OCI-LY7 (cell line): ENCODE data around the gene TELO2. TPM values are rescaled to one million over a fixed set of nuclear protein-coding genes. Genes with fewer than 3 reads are reported as not detected.

Experiments
- BruUV-seq: library from RNA; stranded (reverse); fragments of 400-500 nt; replicated peaks from 2 replicates; lab custom pipeline; 2021; lab: Mats Ljungman, UMichigan
- CTCF ChIA-PET: fragments of 300-600 bp; sonication (Branson Sonifier 250); formaldehyde crosslinking; loops from one replicate; lab custom pipeline; 2022; ENCODE audit warnings: antibody characterized with exemption; ENCODE audit not compliant: unreplicated experiment; lab: Charles Lee
- POLR2A ChIA-PET: fragments of 300-600 bp; sonication (Branson Sonifier 250); formaldehyde crosslinking; loops from one replicate; lab custom pipeline; 2022; ENCODE audit warnings: antibody characterized with exemption; lab: Charles Lee
- DNase-seq: peaks from one replicate; pipeline ENCODE4 v3.0.0-alpha.2; 2015; ENCODE audit warnings: low spot score
- H2AFZ ChIP-seq: fragments of 200-600 bp; sonication (generic), shearing (Covaris generic); 2 replicates; pipeline ENCODE4 v1.6.1; 2014; ENCODE audit warnings: mild to moderate bottlenecking, antibody characterized with exemption, low read length, moderate library complexity
- H3K27ac ChIP-seq: fragments of 200-600 bp; sonication (generic); 2 replicates; pipeline ENCODE4 v1.5.1; 2014; ENCODE audit warnings: mixed run types, low read depth, mild to moderate bottlenecking, moderate library complexity, low read length, inconsistent platforms; ENCODE audit not compliant: poor library complexity, severe bottlenecking
- H3K36me3 ChIP-seq: fragments of 200-600 bp; sonication (generic); 2 replicates; pipeline ENCODE4 v1.6.1; 2014; ENCODE audit warnings: mild to moderate bottlenecking, antibody characterized with exemption, low read length, moderate library complexity, mixed read lengths; ENCODE audit not compliant: insufficient read depth
- H3K4me1 ChIP-seq: fragments of 200-600 bp; sonication (generic); 2 replicates; pipeline ENCODE4 v1.5.1; 2014; ENCODE audit warnings: mild to moderate bottlenecking, low read length; ENCODE audit not compliant: insufficient read depth, poor library complexity, severe bottlenecking
- H3K4me2 ChIP-seq: fragments of 200-600 bp; sonication (generic); 2 replicates; pipeline ENCODE4 v1.6.1; 2014; ENCODE audit warnings: mild to moderate bottlenecking, low read length
- H3K4me3 ChIP-seq: fragments of 200-600 bp; sonication (generic); 2 replicates; pipeline ENCODE4 v1.5.1; 2014; ENCODE audit warnings: mild to moderate bottlenecking, low read depth, low read length; ENCODE audit not compliant: poor library complexity, severe bottlenecking
- H3K79me2 ChIP-seq: fragments of 200-600 bp; sonication (generic); 2 replicates; pipeline ENCODE4 v1.6.1; 2016; ENCODE audit warnings: low read depth, mild to moderate bottlenecking, low read length, moderate library complexity, mixed read lengths; ENCODE audit not compliant: insufficient read depth
- H3K9me2 ChIP-seq: fragments of 200-600 bp; sonication (generic); 2 replicates; pipeline ENCODE4 v1.6.1; 2016; ENCODE audit warnings: mild to moderate bottlenecking, low read length, mixed read lengths; ENCODE audit not compliant: insufficient read depth
- H3K9me3 ChIP-seq: fragments of 200-600 bp; sonication (generic); 2 replicates; pipeline ENCODE4 v1.6.1; 2014; ENCODE audit warnings: mild to moderate bottlenecking, mixed run types, low read length, mixed read lengths
- H4K20me1 ChIP-seq: fragments of 200-600 bp; sonication (generic); 2 replicates; pipeline ENCODE4 v1.6.1; 2014; ENCODE audit warnings: mild to moderate bottlenecking, antibody characterized with exemption, low read length, moderate library complexity, mixed read lengths; ENCODE audit not compliant: insufficient read depth
- EZH2phosphoT487 ChIP-seq: fragments of 200-600 bp; sonication (generic); IDR thresholded peaks from 2 replicates; pipeline ENCODE4 v1.6.1; 2018; ENCODE audit warnings: low read depth, borderline replicate concordance, mild to moderate bottlenecking, mixed run types, antibody characterized with exemption, low read length, moderate library complexity, mixed read lengths
- intact Hi-C: fragments of 100-400 bp; cut with micrococcal nuclease; formaldehyde crosslinking; loops from one replicate; pipeline ENCODE4 v1.10.0; 2022; ENCODE audit not compliant: unreplicated experiment
- total RNA-seq, 2 experiments: library from RNA; depleted of rRNA in 1 of 2; stranded (reverse); fragments of >200 nt in 1 of 2; shearing (Covaris generic) in 1 of 2; gene quantifications; 2 replicates each; pipeline ENCODE4 v1.2.3, GENCODE V29; 2014 to 2022
- TF ChIP-seq, protein P1 (sequence below): fragments of 200-600 bp; sonication (generic); conservative IDR thresholded peaks from 2 replicates; pipeline ENCODE4 v1.5.1; 2014; ENCODE audit warnings: mild to moderate bottlenecking, antibody characterized with exemption, low read length, moderate library complexity, mixed read lengths

The TELO2 gene
- total RNA-seq, 2 experiments from 2014 or later = 58.2 to 70.1 TPM

DNA sequence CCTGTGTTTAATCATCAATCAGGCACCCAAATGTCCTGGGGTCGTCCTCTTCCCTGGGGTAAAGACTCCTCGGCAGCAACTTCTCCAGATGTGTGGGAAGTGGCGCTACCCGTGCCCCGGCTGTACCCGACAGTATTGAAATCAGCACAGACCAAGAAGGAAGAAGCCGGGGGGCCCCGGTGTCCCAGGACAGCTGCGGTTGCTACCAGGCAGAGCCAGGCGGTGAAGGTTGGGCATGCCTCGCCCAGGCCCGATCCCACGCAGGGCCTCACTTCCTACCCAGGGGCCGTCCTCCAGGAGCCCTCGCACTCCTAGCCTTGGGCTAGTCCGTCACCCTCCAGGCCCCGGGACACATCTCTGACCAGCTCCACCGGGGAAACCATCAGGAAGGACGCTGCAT is 39.8 kb upstream of the TELO2 start:
- Histone ChIP-seq H3K79me2 (no peaks in the 10 kb centered on the region), H3K9me3 (no peaks in the 10 kb centered on the region), H4K20me1 (no peaks in the 10 kb centered on the region), H3K4me3 (no peak overlapping the region), H3K4me1 (no peaks in the 10 kb centered on the region), H2AFZ (no peak overlapping the region), H3K4me2 (no peak overlapping the region), H3K27ac (no peak overlapping the region), H3K36me3 (no peaks in the 10 kb centered on the region), H3K9me2 (no peaks in the 10 kb centered on the region)
- POLR2A ChIA-PET = no interaction called here
- BruUV-seq = no TSS peak
- no peak for TF ChIP-seq EZH2phosphoT487
- TF ChIP-seq, protein P1, sequence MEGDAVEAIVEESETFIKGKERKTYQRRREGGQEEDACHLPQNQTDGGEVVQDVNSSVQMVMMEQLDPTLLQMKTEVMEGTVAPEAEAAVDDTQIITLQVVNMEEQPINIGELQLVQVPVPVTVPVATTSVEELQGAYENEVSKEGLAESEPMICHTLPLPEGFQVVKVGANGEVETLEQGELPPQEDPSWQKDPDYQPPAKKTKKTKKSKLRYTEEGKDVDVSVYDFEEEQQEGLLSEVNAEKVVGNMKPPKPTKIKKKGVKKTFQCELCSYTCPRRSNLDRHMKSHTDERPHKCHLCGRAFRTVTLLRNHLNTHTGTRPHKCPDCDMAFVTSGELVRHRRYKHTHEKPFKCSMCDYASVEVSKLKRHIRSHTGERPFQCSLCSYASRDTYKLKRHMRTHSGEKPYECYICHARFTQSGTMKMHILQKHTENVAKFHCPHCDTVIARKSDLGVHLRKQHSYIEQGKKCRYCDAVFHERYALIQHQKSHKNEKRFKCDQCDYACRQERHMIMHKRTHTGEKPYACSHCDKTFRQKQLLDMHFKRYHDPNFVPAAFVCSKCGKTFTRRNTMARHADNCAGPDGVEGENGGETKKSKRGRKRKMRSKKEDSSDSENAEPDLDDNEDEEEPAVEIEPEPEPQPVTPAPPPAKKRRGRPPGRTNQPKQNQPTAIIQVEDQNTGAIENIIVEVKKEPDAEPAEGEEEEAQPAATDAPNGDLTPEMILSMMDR = no peak
- no peak for DNase-seq
- CTCF ChIA-PET = no interaction called here
- intact Hi-C loops = no loop called here

DNA sequence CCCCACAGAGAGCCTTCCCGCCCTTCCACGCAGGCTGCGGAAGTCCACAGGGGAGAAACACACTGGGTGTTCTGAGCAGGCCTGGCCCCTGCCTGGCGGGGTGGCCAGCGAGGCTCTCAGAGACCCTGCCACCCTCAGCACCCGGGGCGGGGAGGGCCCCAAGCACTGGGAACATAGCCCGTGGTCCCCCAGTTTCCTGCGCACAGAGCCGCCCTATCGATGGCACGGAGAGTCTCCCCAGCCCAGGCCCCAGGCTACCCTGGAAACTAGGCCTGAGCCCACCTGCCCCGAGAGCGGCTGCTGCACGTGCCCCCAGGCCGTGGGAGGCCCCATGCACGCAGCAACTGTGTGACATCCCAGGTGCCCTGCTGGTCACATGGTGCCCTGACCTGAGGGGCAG is 38.6 kb upstream of the TELO2 start:
- no peak overlapping the region for H2AFZ ChIP-seq
- no peaks in the 10 kb centered on the region for H3K79me2 ChIP-seq
- H4K20me1 ChIP-seq = no peaks in the 10 kb centered on the region
- TF ChIP-seq, protein P1 = no peak
- TF ChIP-seq EZH2phosphoT487 = no peak
- intact Hi-C loops = no loop called here
- ChIA-PET CTCF (no interaction called here), POLR2A (no interaction called here)
- no peaks in the 10 kb centered on the region for H3K36me3 ChIP-seq
- H3K4me3 ChIP-seq = no peak overlapping the region
- no peaks in the 10 kb centered on the region for H3K9me2 ChIP-seq
- no peak overlapping the region for H3K4me2 ChIP-seq
- H3K4me1 ChIP-seq = peaks cover 9% of the 10 kb centered on the region
- no TSS peak for BruUV-seq
- H3K27ac ChIP-seq = no peak overlapping the region
- H3K9me3 ChIP-seq = no peaks in the 10 kb centered on the region
- DNase-seq = no peak

DNA sequence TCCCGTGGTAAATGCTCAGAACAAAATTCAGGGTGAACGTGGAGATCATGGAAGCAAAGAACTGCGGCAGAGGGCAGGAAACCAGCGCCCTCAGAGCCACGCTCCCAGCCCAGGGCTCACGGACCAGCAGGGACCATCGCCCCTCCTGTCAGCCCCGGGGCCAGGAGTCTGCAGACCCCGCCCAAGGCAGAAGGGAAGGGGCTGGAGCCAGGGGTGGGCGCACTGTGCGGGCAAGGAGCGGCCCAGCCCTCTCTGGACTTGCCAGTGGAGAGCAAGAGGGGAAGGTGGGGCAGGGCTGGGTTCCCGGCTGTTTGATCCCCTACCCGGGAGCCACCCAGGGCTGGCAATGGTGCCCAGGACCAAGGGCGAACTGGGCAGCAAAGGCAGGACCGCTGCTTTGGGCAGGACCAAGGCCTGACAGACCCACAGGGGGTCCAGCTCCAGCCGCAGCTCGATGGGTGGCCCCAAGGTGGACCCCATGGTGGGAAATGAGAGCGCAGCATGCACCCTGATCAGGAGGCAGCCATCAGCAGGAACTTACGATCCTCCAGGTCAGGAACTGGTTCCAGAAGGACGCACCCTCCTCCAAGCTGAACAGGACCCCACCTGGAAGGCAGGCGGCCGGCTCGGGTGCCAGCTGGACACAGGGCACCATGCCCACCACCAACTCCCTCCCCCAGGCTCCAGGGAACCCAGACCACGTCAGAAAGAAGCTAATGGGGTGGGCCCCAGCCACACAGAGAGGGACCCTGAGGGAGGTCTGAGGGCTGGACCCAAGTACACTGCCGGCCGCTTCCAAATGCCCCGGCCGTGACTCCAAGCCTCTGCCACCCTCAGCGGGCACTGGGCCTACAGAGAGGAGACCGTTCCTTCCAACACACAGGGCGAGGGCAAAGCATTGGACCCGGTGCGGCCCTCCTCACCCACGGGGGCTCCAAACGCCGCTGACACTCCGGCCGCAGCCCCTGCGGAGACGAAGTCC is 37.7 kb upstream of the TELO2 start:
- H3K4me1 ChIP-seq = peaks cover 9% of the 10 kb centered on the region
- no peak overlapping the region for H3K4me2 ChIP-seq
- no peaks in the 10 kb centered on the region for H4K20me1 ChIP-seq
- BruUV-seq = no TSS peak
- POLR2A ChIA-PET = no interaction called here
- H3K9me3 ChIP-seq = no peaks in the 10 kb centered on the region
- no peak overlapping the region for H3K27ac ChIP-seq
- H3K4me3 ChIP-seq = no peak overlapping the region
- no peak overlapping the region for H2AFZ ChIP-seq
- TF ChIP-seq, protein P1 = no peak
- TF ChIP-seq EZH2phosphoT487 = no peak
- no peaks in the 10 kb centered on the region for H3K79me2 ChIP-seq
- DNase-seq = no peak
- intact Hi-C loops = no loop called here
- H3K9me2 ChIP-seq = no peaks in the 10 kb centered on the region
- peaks cover 4% of the 10 kb centered on the region; the same call in 1 of the 2 replicates for H3K36me3 ChIP-seq
- CTCF ChIA-PET = no interaction called here
